Upper lobe of right lung (tissue), 1 donor: ENCODE results near the gene TXNL4A. TPM values are rescaled to one million over a fixed set of nuclear protein-coding genes. Genes with fewer than 3 reads are reported as not detected.

Experiments
- ATAC-seq: fragments of 200-7000 bp; cut with Tn5 transposase; one replicate; pipeline ENCODE4 v1.9.1; 2020; ENCODE audit warnings: mild to moderate bottlenecking, moderate library complexity
- DNase-seq: peaks from one replicate; pipeline ENCODE4 v3.0.0-alpha.2; 2020
- H3K27ac ChIP-seq: fragments of 200-600 bp; one replicate; pipeline ENCODE4 v1.8.0; 2022
- H3K27me3 ChIP-seq: fragments of 200-600 bp; one replicate; pipeline ENCODE4 v1.8.0; 2022; ENCODE audit warnings: mild to moderate bottlenecking
- H3K36me3 ChIP-seq: fragments of 200-600 bp; one replicate; pipeline ENCODE4 v1.8.0; 2022
- H3K4me1 ChIP-seq: fragments of 200-600 bp; one replicate; pipeline ENCODE4 v1.8.0; 2022
- H3K4me3 ChIP-seq: fragments of 200-600 bp; one replicate; pipeline ENCODE4 v1.8.0; 2022; ENCODE audit warnings: mild to moderate bottlenecking
- H3K9me3 ChIP-seq: fragments of 200-600 bp; one replicate; pipeline ENCODE4 v1.8.0; 2022
- CTCF ChIP-seq: fragments of 200-600 bp; IDR thresholded peaks from one replicate; pipeline ENCODE4 v1.8.0; 2022; ENCODE audit warnings: antibody characterized with exemption
- intact Hi-C: fragments of 100-400 bp; cut with DNase I; formaldehyde crosslinking; loops from one replicate; pipeline ENCODE4 v1.11.0; 2022
- total RNA-seq: library from RNA; stranded (reverse); fragmentation: NEBNext Ultra II Directional; extraction: Animal tissue kit (Norgen Biotek cat#: 25700); gene quantifications from one replicate; pipeline ENCODE4 v1.2.1, GENCODE V29; 2021
- donor health status: DM: no; HTN: yes; CAD: no; lungs with severe emphysema.

The TXNL4A gene
- total RNA-seq, 1 donor from 2014 or later, result 80.7 TPM

GRCh38 chr18:79980585-79980984, 7.8 kb downstream of the TXNL4A start:
- peaks cover 17% of the 10 kb centered on the region for H3K4me1 ChIP-seq
- no peaks in the 10 kb centered on the region for H3K9me3 ChIP-seq
- DNase-seq (no peak), ATAC-seq (no peak)
- intact Hi-C loops, result no loop called here
- no peaks in the 10 kb centered on the region for H3K27me3 ChIP-seq
- H3K36me3 ChIP-seq, result peaks cover 12% of the 10 kb centered on the region
- TF ChIP-seq CTCF, result no peak
- H3K4me3 ChIP-seq, result no peak overlapping the region
- H3K27ac ChIP-seq, result no peak overlapping the region

GRCh38 chr18:79979843-79980242, 8.5 kb downstream of the TXNL4A start:
- intact Hi-C loops, result no loop called here
- no peak for TF ChIP-seq CTCF
- no peak overlapping the region for H3K4me3 ChIP-seq
- DNase-seq (no peak), ATAC-seq (no peak)
- H3K27me3 ChIP-seq, result no peaks in the 10 kb centered on the region
- H3K27ac ChIP-seq, result no peak overlapping the region
- H3K36me3 ChIP-seq, result peaks cover 20% of the 10 kb centered on the region
- H3K4me1 ChIP-seq, result peaks cover 17% of the 10 kb centered on the region
- no peaks in the 10 kb centered on the region for H3K9me3 ChIP-seq

- Histone ChIP-seq H3K9me3 (no peaks in the 10 kb centered on the region), H3K36me3 (peaks cover 55% of the 10 kb centered on the region), H3K27ac (no peak overlapping the region), H3K27me3 (no peaks in the 10 kb centered on the region), H3K4me3 (no peak overlapping the region), H3K4me1 (no peaks in the 10 kb centered on the region)
- TF ChIP-seq CTCF, result no peak
- peak; percentile 23 for ATAC-seq
- no peak for DNase-seq
- intact Hi-C loops, result no loop called here
Observed at GRCh38 chr18:79975985-79976680, 12.2 kb downstream of the TXNL4A start.

GRCh38 chr18:79975043-79975442, 13.3 kb downstream of the TXNL4A start:
- H3K36me3 ChIP-seq, result peaks cover 61% of the 10 kb centered on the region
- intact Hi-C loops, result no loop called here
- DNase-seq (no peak), ATAC-seq (no peak)
- H3K4me3 ChIP-seq, result no peak overlapping the region
- TF ChIP-seq CTCF, result no peak
- no peaks in the 10 kb centered on the region for H3K9me3 ChIP-seq
- no peaks in the 10 kb centered on the region for H3K4me1 ChIP-seq
- H3K27me3 ChIP-seq, result no peaks in the 10 kb centered on the region
- no peak overlapping the region for H3K27ac ChIP-seq

GRCh38 chr18:79974025-79974654, 14.2 kb downstream of the TXNL4A start:
- no peaks in the 10 kb centered on the region for H3K9me3 ChIP-seq
- no peak overlapping the region for H3K4me3 ChIP-seq
- no peak overlapping the region for H3K27ac ChIP-seq
- ATAC-seq (no peak), DNase-seq (no peak)
- no peak for TF ChIP-seq CTCF
- intact Hi-C loops, result no loop called here
- H3K4me1 ChIP-seq, result no peaks in the 10 kb centered on the region
- H3K27me3 ChIP-seq, result no peaks in the 10 kb centered on the region
- peaks cover 67% of the 10 kb centered on the region for H3K36me3 ChIP-seq
